ENCODE measurements around the gene DYNC1LI1.

DNA sequence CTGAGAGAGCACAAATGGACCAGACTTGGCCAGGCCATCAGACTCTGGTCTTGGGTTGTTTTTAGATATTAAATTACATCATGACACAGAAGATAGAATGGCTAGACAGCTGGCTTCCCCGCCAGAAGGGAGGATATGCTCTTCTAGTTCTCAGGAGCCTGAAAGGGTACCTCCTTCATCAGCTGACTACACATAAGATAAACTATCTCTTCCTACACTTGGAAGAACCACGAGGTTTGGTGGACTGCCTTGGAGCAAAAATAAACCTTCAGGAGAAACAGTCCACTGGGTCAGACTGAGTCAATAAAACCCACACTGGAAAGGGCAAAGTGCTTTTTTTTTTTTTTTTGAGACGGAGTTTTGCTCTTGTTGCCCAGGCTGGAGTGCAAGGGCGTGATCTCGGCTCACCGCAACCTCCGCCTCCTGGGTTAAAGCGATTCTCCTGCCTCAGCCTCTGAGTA, 26.3 kb upstream of the DYNC1LI1 start:
- TF ChIP-seq CTCF (conservative IDR thresholded peaks at IDR 0.05 in 1 of 2, IDR thresholded peaks at IDR 0.05 in 1 of 2; ENCODE audit: low read depth in 1 of 2, low read length in 2 of 2) = no peak
- no peak for TF ChIP-seq EZH2 (IDR thresholded peaks at IDR 0.05; ENCODE audit: low read length, missing control alignments)
